ENCODE data around the gene LGSN.
A peak's percentile ranks its signal among the peaks of the same experiment; 100 is the strongest.
"Not testable (repeated sequence)": the region's sequence is repeated elsewhere in the genome, so short reads cannot be mapped to it uniquely, and the experiment has no call there.

Gene LGSN

GRCh38 chr6:63349401-63349800 lies 29.6 kb upstream of the LGSN start:
- no peaks in the 10 kb centered on the region for H4K20me1 ChIP-seq
- peak overlapping the region in 5 of 11 experiments; percentile 2 to 57 (median 39); a peak in 7 of 22 replicates for H3K27ac ChIP-seq
- no peaks in the 10 kb centered on the region for H3K27me3 ChIP-seq
- no peaks in the 10 kb centered on the region for H3K36me3 ChIP-seq
- peaks cover 18 to 65% (median 39%) of the 10 kb centered on the region in 10 experiments for H3K4me1 ChIP-seq
- no peak for TF ChIP-seq Cebpa-rat (IDR thresholded peaks at IDR 0.05)
- no peaks in the 10 kb centered on the region for H3K9me3 ChIP-seq (replicated peaks in 1 of 11)
- H3K4me3 ChIP-seq: no peak overlapping the region
- no peak overlapping the region for H3K9ac ChIP-seq
- peak overlapping the region in 7 of 11 experiments; percentile 9 to 70 (median 25); a peak in 12 of 22 replicates for H3K4me2 ChIP-seq

- Histone ChIP-seq H3K4me1 (peaks cover 18 to 60% (median 36%) of the 10 kb centered on the region in 10 experiments), H3K4me2 (peak overlapping the region in 7 of 11 experiments; percentile 9 to 70 (median 25); a peak in 6 of 22 replicates)
These were observed 29.1 kb upstream of the LGSN start for GRCh38 chr6:63348836-63349235.

GRCh38 chr6:63347599-63347998 lies 27.8 kb upstream of the LGSN start:
- no peaks in the 10 kb centered on the region for H3K27me3 ChIP-seq
- no peaks in the 10 kb centered on the region for H4K20me1 ChIP-seq
- no peak overlapping the region for H3K9ac ChIP-seq
- no peaks in the 10 kb centered on the region for H3K9me3 ChIP-seq (replicated peaks in 1 of 11)
- H3K4me1 ChIP-seq: peaks cover 7 to 51% (median 26%) of the 10 kb centered on the region in 10 experiments
- no peaks in the 10 kb centered on the region for H3K36me3 ChIP-seq
- no peak overlapping the region for H3K4me3 ChIP-seq
- TF ChIP-seq Cebpa-rat (IDR thresholded peaks at IDR 0.05): no peak
- H3K27ac ChIP-seq: peak overlapping the region in 1 of 11 experiments; percentile 17; a peak in 1 of 22 replicates
- H3K4me2 ChIP-seq: peak overlapping the region in 2 of 11 experiments; percentile 7 to 36; a peak in 4 of 22 replicates

More at GRCh38 chr6:63348836-63349235, 29.1 kb upstream of the LGSN start:
- Histone ChIP-seq H4K20me1 (no peaks in the 10 kb centered on the region), H3K9me3 (replicated peaks in 1 of 11) (no peaks in the 10 kb centered on the region), H3K36me3 (no peaks in the 10 kb centered on the region), H3K27me3 (no peaks in the 10 kb centered on the region), H3K4me3 (no peak overlapping the region), H3K9ac (no peak overlapping the region), H3K27ac (peak overlapping the region in 5 of 11 experiments; percentile 2 to 57 (median 29); a peak in 6 of 22 replicates)
- no peak for TF ChIP-seq Cebpa-rat (IDR thresholded peaks at IDR 0.05)

GRCh38 chr6:63346217-63346835 lies 26.5 kb upstream of the LGSN start:
- H3K4me1 ChIP-seq: peaks cover 0 to 38% (median 15%) of the 10 kb centered on the region in 10 experiments; a peak in 13 of 20 replicates
- H3K4me3 ChIP-seq: no peak overlapping the region
- no peaks in the 10 kb centered on the region for H3K27me3 ChIP-seq
- H3K27ac ChIP-seq: no peak overlapping the region
- no peak overlapping the region; a peak in 1 of 22 replicates for H3K4me2 ChIP-seq
- no peak for TF ChIP-seq Cebpa-rat (IDR thresholded peaks at IDR 0.05)
- no peaks in the 10 kb centered on the region for H3K36me3 ChIP-seq
- H3K9me3 ChIP-seq (replicated peaks in 1 of 11): peaks cover 1 to 7% (median 2%) of the 10 kb centered on the region in 11 experiments; a peak in 19 of 22 replicates
- H4K20me1 ChIP-seq: no peaks in the 10 kb centered on the region
- H3K9ac ChIP-seq: no peak overlapping the region

GRCh38 chr6:63340351-63340750 lies 20.6 kb upstream of the LGSN start:
- TF ChIP-seq Cebpa-rat (IDR thresholded peaks at IDR 0.05): no peak
- Histone ChIP-seq H3K4me1 (no peaks in the 10 kb centered on the region), H3K4me3 (no peak overlapping the region), H3K9ac (no peak overlapping the region), H3K27ac (no peak overlapping the region), H3K27me3 (no peaks in the 10 kb centered on the region), H3K36me3 (no peaks in the 10 kb centered on the region; a peak in 1 of 22 replicates), H3K4me2 (no peak overlapping the region), H4K20me1 (no peaks in the 10 kb centered on the region), H3K9me3 (replicated peaks in 1 of 11) (peaks cover 14 to 25% (median 22%) of the 10 kb centered on the region in 11 experiments)

GRCh38 chr6:63334652-63335051 lies 14.9 kb upstream of the LGSN start:
- H3K4me3 ChIP-seq, H4K20me1 ChIP-seq, H3K27me3 ChIP-seq, H3K27ac ChIP-seq, H3K4me1 ChIP-seq, H3K36me3 ChIP-seq, H3K4me2 ChIP-seq, H3K9ac ChIP-seq: not testable (repeated sequence)
- peaks cover under 1 to 21% (median 10%) of the 10 kb centered on the region in 11 experiments; a peak in 16 of 22 replicates for H3K9me3 ChIP-seq (replicated peaks in 1 of 11)

GRCh38 chr6:63333440-63333839 lies 13.7 kb upstream of the LGSN start:
- no peaks in the 10 kb centered on the region for H3K4me1 ChIP-seq
- H3K4me3 ChIP-seq: no peak overlapping the region
- no peaks in the 10 kb centered on the region for H4K20me1 ChIP-seq
- TF ChIP-seq Cebpa-rat (IDR thresholded peaks at IDR 0.05): no peak
- no peak overlapping the region for H3K9ac ChIP-seq
- no peak overlapping the region for H3K27ac ChIP-seq
- no peaks in the 10 kb centered on the region for H3K27me3 ChIP-seq
- no peaks in the 10 kb centered on the region for H3K36me3 ChIP-seq
- peaks cover 0 to 19% (median 9%) of the 10 kb centered on the region in 11 experiments; a peak in 14 of 22 replicates for H3K9me3 ChIP-seq (replicated peaks in 1 of 11)
- H3K4me2 ChIP-seq: no peak overlapping the region

GRCh38 chr6:63326630-63327029 lies 6.8 kb upstream of the LGSN start:
- not testable (repeated sequence) for H3K4me1 ChIP-seq, H3K4me2 ChIP-seq, H4K20me1 ChIP-seq, H3K27ac ChIP-seq, H3K36me3 ChIP-seq, H3K27me3 ChIP-seq, H3K9ac ChIP-seq, H3K4me3 ChIP-seq
- H3K9me3 ChIP-seq (replicated peaks in 1 of 11): peaks cover 7 to 27% (median 17%) of the 10 kb centered on the region in 11 experiments

GRCh38 chr6:63322981-63323380 lies 3.2 kb upstream of the LGSN start:
- no peaks in the 10 kb centered on the region for H3K36me3 ChIP-seq
- no peak overlapping the region for H3K9ac ChIP-seq
- peaks cover 7 to 22% (median 17%) of the 10 kb centered on the region in 11 experiments for H3K9me3 ChIP-seq (replicated peaks in 1 of 11)
- H3K27ac ChIP-seq: no peak overlapping the region
- no peak overlapping the region for H3K4me2 ChIP-seq
- H3K4me3 ChIP-seq: no peak overlapping the region
- H4K20me1 ChIP-seq: no peaks in the 10 kb centered on the region
- H3K4me1 ChIP-seq: no peaks in the 10 kb centered on the region
- H3K27me3 ChIP-seq: no peaks in the 10 kb centered on the region
- no peak for TF ChIP-seq Cebpa-rat (IDR thresholded peaks at IDR 0.05)

GRCh38 chr6:63321821-63322220 lies 2.0 kb upstream of the LGSN start:
- H3K9ac ChIP-seq: no peak overlapping the region
- H3K4me2 ChIP-seq: no peak overlapping the region
- H4K20me1 ChIP-seq: no peaks in the 10 kb centered on the region
- no peaks in the 10 kb centered on the region for H3K27me3 ChIP-seq
- no peak for TF ChIP-seq Cebpa-rat (IDR thresholded peaks at IDR 0.05)
- no peak overlapping the region for H3K4me3 ChIP-seq
- no peaks in the 10 kb centered on the region for H3K4me1 ChIP-seq
- no peak overlapping the region for H3K27ac ChIP-seq
- H3K9me3 ChIP-seq (replicated peaks in 1 of 11): peaks cover 6 to 15% (median 9%) of the 10 kb centered on the region in 11 experiments
- H3K36me3 ChIP-seq: no peaks in the 10 kb centered on the region

Data from BLaER1 treated with 17β-estradiol and CSF1 and Interleukin-3, amounts not matched to agents 10 nM and 100 nM (cell line).